GM18909 (cell line): ENCODE data around the gene TENT4A.
"Not testable (repeated sequence)": the region's sequence is repeated elsewhere in the genome, so short reads cannot be mapped to it uniquely, and the experiment has no call there.

ENCODE experiments used
- ATAC-seq: cut with Tn5 transposase; IDR thresholded peaks from one replicate; pipeline ENCODE4 v1.9.1; 2021; ENCODE audit warnings: mild to moderate bottlenecking; ENCODE audit not compliant: unreplicated experiment, poor library complexity

The TENT4A gene

DNA sequence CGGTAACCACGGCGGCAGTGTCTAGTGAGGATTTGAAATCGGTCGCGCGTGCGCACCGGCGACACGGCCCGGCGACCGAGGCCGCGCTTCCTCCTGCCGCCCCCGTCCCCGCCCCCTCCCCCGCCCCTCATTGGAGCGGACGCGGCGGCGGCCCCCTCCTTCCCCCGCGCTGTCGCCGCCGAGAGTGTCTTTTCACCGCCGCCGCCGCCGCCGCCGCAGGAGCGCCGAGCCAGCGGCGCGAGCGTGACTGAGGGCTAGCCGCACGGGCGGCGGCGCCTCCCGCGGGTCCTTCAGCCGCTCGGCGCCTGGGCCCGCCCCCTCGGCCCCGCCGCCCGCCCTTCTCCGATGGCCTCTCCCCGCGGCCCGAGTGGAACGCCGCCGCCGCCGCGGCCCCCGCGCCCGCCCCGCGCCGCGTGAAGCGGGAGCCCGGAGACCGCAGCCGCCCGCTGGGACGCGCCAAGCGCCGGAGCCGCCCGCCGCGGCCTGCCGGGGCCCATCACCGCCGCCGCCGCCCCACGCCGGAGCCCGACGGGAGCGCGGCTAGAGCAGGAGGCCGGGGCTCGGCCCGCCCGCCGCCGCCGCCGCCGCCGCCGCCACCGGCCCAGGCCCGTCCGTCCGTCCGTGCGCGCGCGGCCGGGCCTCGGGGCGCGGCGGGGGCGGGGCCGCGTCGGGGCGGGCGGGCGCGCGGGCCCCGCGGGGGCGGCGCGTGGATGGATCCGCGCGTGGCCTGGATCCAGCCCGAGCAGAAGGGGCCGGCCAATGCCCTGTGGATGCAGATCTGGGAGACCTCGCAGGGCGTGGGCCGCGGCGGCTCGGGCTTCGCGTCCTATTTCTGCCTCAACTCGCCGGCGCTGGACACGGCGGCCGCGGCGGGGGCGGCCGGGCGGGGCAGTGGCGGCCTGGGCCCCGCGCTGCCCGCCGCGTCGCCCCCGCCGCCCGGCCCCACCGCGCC is at the start of gene TENT4A:
TSS of gene TENT4A (plus strand) at position 159 of the 952 bp plus-strand sequence. CDS start at position 711, 552 bp downstream.
- no peak for ATAC-seq

DNA sequence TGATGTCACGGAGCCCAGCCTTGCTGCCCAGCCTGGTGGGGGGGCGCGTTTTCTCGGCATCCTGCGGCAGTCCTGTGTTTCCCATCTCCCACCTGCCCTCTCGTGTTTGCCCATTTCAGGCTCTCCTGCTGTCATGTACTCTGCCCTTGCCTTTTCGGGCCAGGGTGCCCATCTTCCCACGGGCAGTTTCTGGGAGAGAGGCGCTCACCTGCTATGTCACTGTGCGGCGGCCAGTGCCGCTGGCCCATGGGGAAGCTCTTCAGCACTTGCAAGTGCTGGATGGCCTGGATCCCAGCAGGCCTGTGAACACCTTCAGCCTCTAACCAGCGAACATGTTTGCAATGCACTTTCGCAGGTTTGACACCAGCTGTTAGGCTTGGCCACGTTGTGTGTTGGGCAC is 46.5 kb upstream of the TENT4A start:
- no peak for ATAC-seq

DNA sequence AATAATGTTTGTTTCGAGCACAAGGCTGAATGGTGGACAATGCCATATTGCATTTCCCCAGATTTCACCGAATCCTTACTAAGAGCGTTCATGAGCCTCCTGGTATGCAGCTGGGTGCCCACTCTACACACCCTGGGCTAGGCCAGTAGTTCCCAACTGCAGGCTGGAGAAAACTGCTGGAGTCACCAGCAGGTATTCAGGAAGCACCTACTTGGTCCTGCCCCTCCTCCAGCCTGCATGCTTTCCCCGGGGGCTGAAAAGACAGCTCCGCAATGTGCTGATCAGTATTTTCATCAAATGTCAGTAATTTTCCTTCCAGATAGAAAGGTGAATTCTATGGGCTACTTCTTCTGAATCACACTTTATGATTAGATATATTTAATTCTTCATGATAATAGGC is 45.6 kb upstream of the TENT4A start:
- no peak for ATAC-seq

DNA sequence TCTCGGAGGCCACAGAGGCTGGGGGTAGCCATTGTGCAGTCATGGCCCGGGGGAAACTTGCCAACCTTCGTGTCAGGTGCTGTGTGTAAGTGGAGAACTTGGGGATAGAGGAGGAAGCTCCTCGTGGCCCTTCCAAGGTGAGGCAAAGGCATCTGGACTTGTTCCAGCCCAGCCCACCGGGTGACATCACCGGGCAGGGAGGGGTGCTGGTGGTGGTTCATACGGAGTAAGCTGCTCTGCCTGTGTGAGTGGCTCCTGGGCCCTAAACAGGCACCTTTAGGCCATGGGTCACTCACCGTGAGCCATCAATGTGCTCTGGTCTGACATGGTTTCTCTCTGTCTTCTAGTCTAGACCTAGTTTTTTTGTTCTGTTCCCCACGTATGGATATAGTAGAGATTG is 44.5 kb upstream of the TENT4A start:
- not testable (repeated sequence) for ATAC-seq

DNA sequence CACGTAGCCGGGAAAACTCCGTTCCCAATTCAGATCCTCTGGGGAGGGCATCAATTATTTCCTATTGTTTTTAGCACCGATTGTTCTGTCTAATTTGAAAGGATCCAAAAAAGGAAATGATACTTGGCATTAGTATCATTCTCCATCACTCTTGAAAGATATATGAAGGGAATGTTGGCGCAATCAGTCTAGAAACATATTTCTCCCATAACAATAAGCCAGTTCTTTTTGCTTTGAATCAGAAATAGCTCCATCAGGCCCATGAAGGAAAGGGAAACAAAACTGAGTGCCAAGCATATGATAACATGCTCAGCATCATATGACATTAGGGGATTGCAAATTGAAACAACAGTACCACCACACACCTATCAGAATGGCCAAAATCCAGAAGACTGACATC is 40.2 kb upstream of the TENT4A start:
- no peak for ATAC-seq

DNA sequence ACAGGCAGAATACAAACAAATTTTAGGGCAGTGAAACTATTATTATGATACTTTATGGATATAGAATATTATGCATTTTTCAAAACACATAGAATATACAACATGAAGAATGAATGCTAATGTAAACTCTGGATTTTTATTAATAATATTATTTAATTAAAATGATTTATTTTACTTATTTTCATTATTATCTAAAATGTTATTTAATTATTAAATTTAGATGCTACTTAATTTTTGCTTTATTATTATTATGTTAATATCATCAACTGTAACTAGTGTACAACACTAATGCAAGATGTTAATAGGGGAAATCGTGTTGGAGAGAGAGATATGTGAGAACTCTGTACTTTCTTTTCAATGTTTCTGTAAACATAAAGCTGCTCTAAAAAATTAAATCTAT is 39.3 kb upstream of the TENT4A start:
- ATAC-seq, result no peak

DNA sequence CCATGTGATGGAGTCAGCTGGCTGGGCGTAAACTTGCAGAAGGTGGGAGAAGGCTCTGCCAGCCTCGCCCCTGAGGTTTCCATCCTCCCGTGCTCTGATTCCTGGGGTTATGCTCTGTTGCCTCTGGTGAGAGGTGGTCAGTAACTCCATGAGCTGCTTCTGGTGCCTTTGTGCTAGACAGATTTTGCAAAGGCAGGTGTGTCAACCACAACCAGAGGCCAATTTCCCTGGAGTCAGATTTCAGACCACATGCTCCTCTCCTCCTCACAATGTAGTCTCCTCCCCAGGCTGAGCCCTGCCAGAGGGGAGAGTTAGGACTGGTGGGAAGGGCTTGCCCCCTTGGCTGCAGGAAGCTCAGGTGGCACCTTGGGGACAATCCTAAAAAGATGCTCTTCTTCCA is 38.8 kb upstream of the TENT4A start:
- no peak for ATAC-seq

DNA sequence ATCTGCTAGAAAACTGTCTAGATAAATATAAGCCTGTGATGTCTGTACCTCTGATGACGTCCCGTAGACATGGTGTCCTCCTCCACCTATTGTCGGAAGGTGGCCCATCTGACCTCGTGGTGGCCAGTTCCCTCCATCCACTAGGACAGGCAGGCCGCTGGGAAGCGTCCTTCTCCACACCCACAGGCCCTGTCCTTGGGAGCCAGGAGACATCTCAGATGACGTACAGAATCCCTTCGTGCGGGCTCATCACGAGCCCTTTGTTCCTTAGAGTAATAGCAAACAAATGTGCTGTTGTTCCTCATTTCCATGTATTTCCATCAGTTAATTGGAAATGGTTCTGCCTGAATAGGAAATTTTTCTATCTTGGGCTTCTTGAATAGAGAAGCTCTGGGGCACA is 38.3 kb upstream of the TENT4A start:
- no peak for ATAC-seq

DNA sequence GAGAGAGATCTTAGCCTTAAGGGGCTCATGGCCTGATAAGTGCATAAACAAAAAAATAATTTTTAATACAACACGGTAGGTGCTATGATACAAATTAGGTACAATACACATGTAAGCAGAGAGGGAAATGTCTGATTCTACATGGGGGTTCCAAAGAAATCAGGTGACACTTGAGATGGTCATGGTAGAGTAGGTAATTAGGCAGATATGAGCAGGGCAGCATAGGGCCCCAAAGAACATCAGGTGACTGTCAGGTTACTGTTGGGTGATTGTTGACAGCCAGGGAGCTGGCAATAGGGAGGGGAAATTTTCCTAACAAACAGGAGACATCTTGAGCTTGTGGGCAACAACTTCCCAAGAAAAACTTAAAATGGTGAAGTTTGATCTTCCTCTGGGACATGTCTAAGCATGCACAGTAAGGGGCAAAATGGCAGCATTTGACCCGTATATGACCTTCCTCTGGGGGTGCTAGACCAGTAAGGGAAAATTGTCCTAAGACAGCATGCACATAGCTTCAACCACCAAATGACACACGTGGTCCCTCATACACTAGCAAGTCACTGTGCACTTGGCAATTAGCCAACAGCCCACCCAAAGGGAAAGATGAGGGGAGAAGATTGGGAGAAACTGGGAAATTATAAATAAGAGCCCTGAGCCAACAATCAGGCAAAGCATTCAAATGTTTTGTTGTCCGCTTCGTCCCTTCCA is 37.3 kb upstream of the TENT4A start:
- ATAC-seq, result no peak

DNA sequence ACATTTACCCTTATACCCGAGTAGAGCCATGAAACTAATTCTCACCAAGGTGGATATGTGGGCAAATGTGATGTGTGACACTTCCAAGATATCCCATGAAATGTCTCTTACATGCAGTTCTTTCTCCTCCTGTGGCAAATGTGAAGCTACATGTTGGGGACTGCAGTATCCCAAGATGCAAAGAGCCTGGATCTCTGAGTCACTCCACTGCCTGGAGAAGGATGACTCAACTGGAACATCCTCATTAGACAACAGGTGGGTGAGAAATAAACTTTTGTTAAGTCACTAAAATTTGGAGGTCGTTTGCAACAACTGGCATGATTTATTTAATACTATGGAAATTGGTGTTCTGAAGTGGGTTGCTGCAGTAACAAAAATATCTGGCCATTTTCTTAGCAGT is 36.5 kb upstream of the TENT4A start:
- no peak for ATAC-seq

DNA sequence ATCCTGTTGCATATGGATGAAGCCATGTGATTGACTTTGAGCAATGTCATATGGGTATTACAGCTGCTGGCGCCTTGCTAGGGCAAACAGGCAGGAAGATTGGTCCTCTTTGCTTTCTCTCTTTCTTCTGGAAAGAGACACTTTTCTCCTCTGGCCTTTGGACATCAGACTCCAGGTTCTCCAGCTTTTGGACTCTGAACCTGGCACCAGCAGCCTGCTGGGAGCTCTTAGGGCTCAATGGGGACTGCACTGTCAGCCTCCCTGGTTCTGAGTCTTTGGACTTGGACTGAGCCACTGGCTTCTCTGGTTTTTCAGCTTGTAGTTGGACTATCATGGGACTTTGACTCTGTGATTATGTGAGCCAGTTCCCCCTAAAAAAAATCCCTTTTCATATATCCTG is 34.8 kb upstream of the TENT4A start:
- no peak for ATAC-seq

DNA sequence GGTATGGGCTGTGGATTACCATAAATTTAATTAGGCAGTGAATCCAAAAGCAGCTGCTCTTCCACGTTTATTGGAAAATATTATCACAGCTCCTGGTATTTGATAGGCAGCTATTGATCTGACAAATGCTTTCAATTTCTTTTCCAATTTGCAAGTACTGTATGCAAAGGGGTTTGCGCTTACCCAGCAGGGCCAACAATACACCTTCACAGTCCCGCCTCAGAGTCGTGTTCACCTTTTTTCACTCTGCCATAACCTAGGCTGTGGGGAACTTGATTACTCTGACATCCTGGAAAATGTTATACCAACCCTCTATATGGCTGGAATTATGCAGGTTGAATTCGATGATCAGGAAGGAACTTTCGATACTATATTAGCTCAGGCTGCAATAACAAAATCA is 32.3 kb upstream of the TENT4A start:
- ATAC-seq, result no peak

DNA sequence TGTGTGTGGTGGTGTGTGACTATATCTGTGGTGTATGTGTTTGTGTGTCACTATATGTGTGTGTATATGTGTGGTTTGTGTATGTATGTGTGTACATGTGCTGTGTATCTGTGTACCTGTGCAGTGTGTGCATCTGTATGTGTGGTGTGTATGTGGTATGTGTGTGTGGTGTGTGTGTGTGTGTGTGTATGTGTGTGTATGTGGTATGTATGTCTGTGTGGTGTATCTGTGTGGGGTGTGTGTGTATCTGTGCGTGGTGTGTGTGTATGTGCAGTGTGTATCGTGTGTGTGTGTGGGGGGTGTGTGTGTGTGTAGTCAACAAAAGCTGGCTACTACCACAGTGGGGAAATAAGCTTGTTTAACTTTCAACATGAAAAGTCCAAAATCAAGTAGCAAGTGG is 31.6 kb upstream of the TENT4A start:
- no peak for ATAC-seq

DNA sequence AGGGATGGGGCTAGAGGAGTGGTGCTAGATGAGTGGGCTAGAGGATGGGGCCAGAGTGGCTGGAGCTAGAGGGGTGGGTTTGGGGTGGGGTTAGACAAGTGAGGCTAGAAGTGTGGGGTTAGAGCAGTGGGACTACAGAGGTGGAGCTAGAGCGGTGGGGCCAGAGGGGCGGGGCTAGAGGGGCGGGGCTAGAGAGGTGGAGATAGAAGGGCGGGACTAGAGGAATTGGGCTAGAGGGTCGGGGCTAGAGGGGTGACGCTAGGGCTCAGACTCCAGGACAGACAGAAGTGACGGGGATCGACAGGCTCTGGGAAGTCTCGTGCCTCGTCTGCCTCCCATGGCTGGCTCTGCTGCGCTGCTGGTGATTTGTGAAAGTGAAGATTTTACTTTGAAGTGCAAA is 31.0 kb upstream of the TENT4A start:
- ATAC-seq, result no peak

DNA sequence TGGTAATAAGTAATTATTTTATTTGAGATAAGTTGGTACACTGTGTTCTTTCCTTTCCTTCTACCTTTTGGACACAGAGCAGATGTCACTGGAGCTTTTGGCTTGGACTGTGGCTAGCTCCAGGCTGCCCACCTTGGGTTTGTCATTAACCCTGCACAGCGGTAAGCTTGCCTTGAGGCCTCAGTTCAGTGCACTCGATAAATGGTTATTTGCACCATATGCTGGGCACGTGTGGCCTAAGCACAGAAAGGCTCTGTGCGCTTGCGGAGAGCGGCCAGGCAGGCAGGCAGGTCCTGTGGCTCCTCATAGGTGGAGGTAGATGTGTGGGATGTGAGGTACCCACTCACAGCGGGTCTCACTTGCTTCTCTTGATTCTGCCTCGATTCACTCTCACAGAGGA is 30.0 kb upstream of the TENT4A start:
- no peak for ATAC-seq

DNA sequence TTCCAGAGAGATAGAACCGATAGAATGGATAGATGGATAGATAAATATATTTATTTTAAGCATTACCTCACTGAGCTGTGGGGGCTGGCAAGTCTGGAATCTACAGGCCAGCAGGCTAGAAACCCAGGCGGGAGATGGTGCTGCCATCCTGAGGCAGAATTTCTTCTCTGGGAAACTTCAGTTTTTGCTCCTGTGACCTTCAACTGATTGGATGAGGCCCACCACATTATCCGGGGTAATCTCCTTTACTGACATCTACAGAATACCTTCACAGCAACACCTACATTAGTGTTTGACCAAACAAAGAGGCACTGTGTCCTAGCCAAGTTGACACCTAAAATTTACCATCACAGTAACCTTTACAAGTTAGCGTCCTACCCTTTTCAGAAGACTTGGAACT is 29.2 kb upstream of the TENT4A start:
- ATAC-seq, result no peak

DNA sequence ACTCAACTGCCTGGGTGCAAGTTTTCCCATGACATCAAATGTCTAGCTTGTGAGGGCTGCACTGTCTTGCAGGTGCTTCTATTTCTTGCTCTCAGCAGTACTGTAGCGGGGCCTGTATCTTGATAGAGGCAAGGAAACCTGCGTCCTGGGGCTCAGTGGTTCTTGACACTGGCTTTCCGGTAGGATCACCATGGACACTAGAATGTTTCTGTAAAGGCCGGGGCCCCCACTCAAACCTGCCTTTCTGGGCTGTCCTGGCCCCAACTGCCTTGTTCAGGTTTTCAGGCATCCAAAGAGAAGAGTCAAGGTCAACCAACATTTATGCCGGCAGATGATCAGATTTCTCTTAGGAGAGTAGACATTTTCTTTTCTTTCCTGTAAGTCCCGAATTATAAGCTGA is 26.7 kb upstream of the TENT4A start:
- no peak for ATAC-seq

DNA sequence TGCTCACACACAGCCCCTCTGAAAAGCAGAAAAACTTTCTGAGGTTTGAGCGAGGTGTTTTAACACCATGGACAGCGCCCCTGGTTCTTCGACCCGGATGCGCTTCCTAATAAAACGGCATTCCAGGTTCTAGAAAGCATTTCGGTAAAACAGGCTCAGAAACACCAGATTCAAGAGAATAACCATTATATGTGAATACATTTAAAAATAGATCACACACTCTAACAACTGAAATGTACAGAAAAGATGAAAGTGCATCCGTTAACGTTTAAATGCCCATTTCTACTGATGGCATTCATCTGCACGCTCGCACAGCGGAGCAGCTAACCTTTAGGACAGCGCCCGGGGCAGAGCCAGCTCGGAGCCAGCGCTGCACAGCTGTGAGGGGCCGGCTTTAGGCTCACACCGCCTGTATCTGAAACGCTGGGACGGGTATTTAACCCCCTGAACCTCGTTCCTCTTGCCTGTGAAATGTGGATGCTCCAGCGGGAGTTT is 26.3 kb upstream of the TENT4A start:
- no peak for ATAC-seq

DNA sequence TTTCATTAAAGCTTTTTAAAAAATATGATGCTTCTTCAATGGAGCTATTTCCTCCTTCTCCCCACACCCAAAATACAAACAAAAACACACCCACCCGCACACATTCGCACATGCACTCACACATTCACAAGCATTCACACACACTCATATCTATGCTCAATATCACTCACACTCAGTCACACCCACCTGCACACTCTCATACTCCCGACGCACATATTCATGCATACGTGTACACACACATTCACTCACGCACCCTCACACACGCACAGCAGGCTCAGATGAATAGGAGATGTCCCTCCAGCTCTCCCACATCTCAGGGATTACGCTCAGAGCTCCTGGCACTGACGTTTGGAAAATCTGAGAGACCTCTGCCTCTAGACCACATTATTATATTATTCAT is 25.7 kb upstream of the TENT4A start:
- ATAC-seq, result no peak

DNA sequence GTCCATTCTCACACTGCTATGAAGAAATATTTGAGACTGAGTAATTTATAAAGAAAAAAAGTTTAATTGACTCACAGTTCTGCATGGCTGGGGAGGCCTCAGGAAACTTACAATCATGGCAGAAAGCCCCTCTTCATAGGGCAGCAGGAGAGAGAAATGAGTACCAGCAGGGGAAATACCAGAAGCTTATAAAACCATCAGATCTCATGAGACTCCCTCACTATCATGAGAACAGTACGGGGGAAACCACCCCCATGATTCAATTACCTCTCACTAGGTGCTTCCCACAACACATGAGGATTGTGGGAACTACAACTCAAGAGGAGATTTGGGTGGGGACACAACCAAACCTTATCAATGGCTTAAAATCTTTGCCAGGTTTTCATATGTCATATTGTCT is 20.3 kb upstream of the TENT4A start:
- ATAC-seq, result no peak

DNA sequence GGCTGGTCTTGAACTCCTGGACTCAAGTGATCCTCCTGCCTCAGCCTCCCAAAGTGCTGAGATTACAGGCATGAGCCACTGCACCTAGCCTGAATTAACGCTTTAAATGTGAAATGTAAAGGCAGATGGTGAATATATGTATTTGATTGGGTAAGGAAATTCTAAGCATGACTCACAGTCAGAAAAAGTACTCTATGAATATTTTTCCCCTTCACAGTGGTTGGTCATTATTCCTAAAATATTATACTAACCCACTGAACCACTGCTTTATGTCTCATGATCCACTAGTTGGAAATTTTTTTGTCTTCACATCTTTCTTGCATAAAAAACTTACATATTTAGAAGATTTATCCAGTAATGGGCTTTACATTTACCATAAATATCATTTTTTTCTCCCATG is 14.5 kb upstream of the TENT4A start:
- no peak for ATAC-seq

DNA sequence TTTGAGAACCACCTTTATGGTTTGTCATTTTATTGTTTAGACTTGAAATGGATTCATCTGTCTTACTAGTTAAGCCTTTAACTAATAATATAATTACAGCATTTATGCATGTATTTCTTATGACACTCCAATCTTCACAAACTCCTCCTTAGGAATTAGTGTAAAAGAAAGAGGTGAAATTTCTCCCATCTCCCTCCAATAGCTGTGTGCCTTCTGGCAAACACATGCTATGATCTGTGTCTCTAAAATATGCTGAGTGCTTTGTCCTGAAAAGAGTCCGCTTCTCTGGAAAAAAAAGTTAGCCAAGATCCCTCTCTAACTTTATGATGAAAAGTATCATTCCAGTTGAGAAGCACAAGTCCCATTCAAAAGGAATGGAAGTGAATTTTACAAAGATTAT is 13.9 kb upstream of the TENT4A start:
- ATAC-seq, result no peak
